Measurements from ENCODE around the gene PRLHR.

PRLHR gene

GRCh38 chr10:118563373-118563890 lies 32.0 kb downstream of the PRLHR start:
- DNase-seq (ENCODE audit: low read depth), result no peak

GRCh38 chr10:118562851-118563250 lies 32.6 kb downstream of the PRLHR start:
- no peak for DNase-seq (ENCODE audit: low read depth)

DNA sequence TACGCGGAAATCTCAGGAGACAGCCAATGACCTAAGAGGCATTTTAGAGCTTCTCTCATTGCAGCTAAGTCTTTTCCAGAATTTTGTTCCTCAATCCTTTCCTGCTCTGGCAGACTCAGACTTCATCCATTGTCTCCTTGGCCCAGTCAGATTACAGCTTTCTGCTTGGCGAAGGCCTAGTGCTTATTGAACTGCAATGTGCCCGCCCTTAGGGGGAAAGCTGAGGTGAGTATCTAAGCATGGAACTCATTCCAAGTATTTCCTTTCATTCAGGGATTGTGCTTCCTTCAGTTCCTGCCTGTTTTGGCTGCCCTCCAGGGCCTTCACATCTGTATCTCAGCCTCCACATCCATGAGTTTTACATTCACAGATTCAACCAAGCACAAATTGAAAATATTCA lies 37.5 kb downstream of the PRLHR start:
- DNase-seq (ENCODE audit: low read depth), result no peak

GRCh38 chr10:118551535-118552100 lies 43.8 kb downstream of the PRLHR start:
- DNase-seq (ENCODE audit: low read depth), result no peak

- no peak for DNase-seq (ENCODE audit: low read depth)
Measured at GRCh38 chr10:118547282-118547681, 48.2 kb downstream of the PRLHR start.

- no peak for DNase-seq (ENCODE audit: low read depth)
Measured at GRCh38 chr10:118546479-118546878, 49.0 kb downstream of the PRLHR start.

- no peak for DNase-seq (ENCODE audit: low read depth)
Measured at GRCh38 chr10:118545381-118545780, 50.1 kb downstream of the PRLHR start.

- DNase-seq (ENCODE audit: low read depth), result no peak
Measured at GRCh38 chr10:118544401-118544948, 51.0 kb downstream of the PRLHR start.

DNA sequence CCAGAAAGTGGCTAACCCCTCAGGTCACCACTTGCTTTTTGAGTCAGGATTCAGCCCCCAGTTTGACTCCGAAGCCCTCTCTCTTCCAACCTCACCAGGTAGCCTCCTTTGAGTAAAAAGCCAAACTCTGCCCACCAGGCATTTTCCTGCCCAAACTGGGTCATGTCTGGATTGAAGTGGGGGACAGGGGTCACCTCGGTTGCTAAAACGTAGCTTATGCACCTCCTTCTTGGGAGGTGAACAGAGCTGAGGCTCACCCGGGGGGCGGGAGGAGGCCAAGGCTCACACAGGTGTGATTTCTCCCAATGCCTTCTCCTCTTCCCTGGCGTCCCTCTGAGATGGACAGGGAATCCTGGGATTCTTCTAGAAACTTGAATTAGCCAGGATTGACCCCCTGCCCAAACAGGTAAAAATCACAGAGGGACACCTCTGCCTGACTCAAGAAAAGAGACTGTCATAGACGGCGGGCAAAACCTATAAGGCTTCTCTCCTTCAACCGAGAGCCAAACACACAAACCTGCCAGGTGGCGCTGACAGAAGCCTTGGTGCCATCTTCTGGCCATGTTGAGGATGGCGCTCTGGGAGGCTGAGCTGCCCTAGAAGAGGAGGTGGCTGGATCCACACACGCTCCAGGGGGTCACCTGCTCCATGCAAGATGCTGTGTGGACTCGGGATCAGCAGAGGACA lies 51.6 kb downstream of the PRLHR start:
- DNase-seq (ENCODE audit: low read depth), result peak; percentile 7

- no peak for DNase-seq (ENCODE audit: low read depth)
Measured at GRCh38 chr10:118542745-118543144, 52.7 kb downstream of the PRLHR start.

DNA sequence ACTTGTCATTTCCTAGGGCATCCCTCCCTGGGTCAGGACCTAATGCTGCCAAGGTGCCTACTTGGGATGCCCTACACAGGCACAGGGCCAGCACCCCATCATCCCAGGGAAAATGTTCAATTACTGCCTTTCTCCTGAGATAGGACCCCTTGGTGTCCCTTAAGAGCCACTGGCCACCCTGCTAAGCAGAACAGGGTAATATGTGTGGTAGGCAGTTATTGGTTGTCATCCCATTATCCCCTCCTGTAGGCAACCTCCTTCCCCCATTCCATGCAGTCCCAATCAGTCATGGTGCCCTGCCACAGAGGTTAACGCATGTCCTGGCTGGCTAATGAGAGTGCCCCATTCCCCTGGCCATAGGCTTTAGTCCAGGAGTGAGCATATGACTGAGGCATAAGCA lies 53.2 kb downstream of the PRLHR start:
- DNase-seq (ENCODE audit: low read depth), result no peak

GRCh38 chr10:118541718-118542117 lies 53.7 kb downstream of the PRLHR start:
- DNase-seq (ENCODE audit: low read depth), result no peak
